Neural progenitor cell (in vitro differentiated cells): ENCODE measurements around the gene SLC25A22. TPM values are rescaled to one million over a fixed set of nuclear protein-coding genes. Genes with fewer than 3 reads are reported as not detected.

Experiments used
- DNase-seq: peaks from one replicate; pipeline ENCODE4 v3.0.0-alpha.2; 2016; ENCODE audit warnings: low spot score
- H2AFZ ChIP-seq: fragments of 200-600 bp; sonication (generic); replicated peaks from 2 replicates; pipeline ENCODE4 v1.6.1; 2016; ENCODE audit warnings: antibody characterized with exemption
- H3F3A ChIP-seq: fragments of 200-600 bp; sonication (generic); 2 replicates; pipeline ENCODE4 v1.6.1; 2016; ENCODE audit warnings: antibody characterized with exemption, low read depth
- H3K27ac ChIP-seq: fragments of 200-600 bp; sonication (generic); 2 replicates; pipeline ENCODE4 v1.5.1; 2016; ENCODE audit warnings: mild to moderate bottlenecking
- H3K27me3 ChIP-seq: fragments of 200-600 bp; sonication (generic); 2 replicates; pipeline ENCODE4 v1.6.1; 2016; ENCODE audit warnings: mild to moderate bottlenecking, moderate library complexity
- H3K36me3 ChIP-seq: fragments of 200-600 bp; sonication (generic); 2 replicates; pipeline ENCODE4 v1.5.1; 2016
- H3K4me1 ChIP-seq: fragments of 200-600 bp; sonication (generic); 2 replicates; pipeline ENCODE4 v1.6.1; 2016; ENCODE audit warnings: mixed run types
- H3K4me2 ChIP-seq: fragments of 200-600 bp; sonication (generic); 2 replicates; pipeline ENCODE4 v1.6.1; 2016
- H3K4me3 ChIP-seq: fragments of 200-600 bp; sonication (generic); 2 replicates; pipeline ENCODE4 v1.5.1; 2016
- H3K79me2 ChIP-seq: fragments of 200-600 bp; sonication (generic); 2 replicates; pipeline ENCODE4 v1.6.1; 2016; ENCODE audit warnings: low read depth
- H3K9ac ChIP-seq: fragments of 200-600 bp; sonication (generic); 2 replicates; pipeline ENCODE4 v1.6.1; 2016
- H3K9me3 ChIP-seq: fragments of 200-600 bp; sonication (generic); 2 replicates; pipeline ENCODE4 v1.5.1; 2016; ENCODE audit warnings: low read depth
- H4K20me1 ChIP-seq: fragments of 200-600 bp; sonication (generic); 2 replicates; pipeline ENCODE4 v1.6.1; 2016; ENCODE audit warnings: low read depth
- H3K27ac Mint-ChIP-seq: 3 replicates; pipeline ENCODE4 v1.8.0; 2021; ENCODE audit warnings: mixed read lengths
- H3K27me3 Mint-ChIP-seq: 2 replicates; pipeline ENCODE4 v1.8.0; 2022; ENCODE audit warnings: low read depth, mild to moderate bottlenecking, inconsistent platforms, moderate library complexity, mixed read lengths; ENCODE audit not compliant: insufficient read depth
- H3K36me3 Mint-ChIP-seq: 3 replicates; pipeline ENCODE4 v1.8.0; 2021; ENCODE audit warnings: mixed read lengths
- H3K4me1 Mint-ChIP-seq: 3 replicates; pipeline ENCODE4 v1.8.0; 2021; ENCODE audit warnings: mixed read lengths
- H3K4me3 Mint-ChIP-seq: 3 replicates; pipeline ENCODE4 v1.8.0; 2021; ENCODE audit warnings: mild to moderate bottlenecking, moderate library complexity, mixed read lengths
- H3K9me3 Mint-ChIP-seq: 3 replicates; pipeline ENCODE4 v1.8.0; 2020; ENCODE audit warnings: mixed read lengths
- EZH2 ChIP-seq: fragments of 200-600 bp; sonication (generic); IDR thresholded peaks from 2 replicates; pipeline ENCODE4 v1.6.1; 2017; ENCODE audit warnings: antibody characterized with exemption, mild to moderate bottlenecking, moderate library complexity
- EZH2phosphoT487 ChIP-seq: fragments of 200-600 bp; sonication (generic); IDR thresholded peaks from 2 replicates; pipeline ENCODE4 v1.6.1; 2017; ENCODE audit warnings: antibody characterized with exemption
- total RNA-seq: library from RNA; depleted of rRNA; stranded (reverse); fragments of >200 nt; gene quantifications from 2 replicates; pipeline ENCODE4 v1.2.3, GENCODE V29; 2015; ENCODE audit warnings: low replicate concordance
- TF ChIP-seq, protein P1 (sequence below): fragments of 200-600 bp; sonication (generic); IDR thresholded peaks from 2 replicates; pipeline ENCODE4 v1.5.1; 2017; ENCODE audit warnings: antibody characterized with exemption, mild to moderate bottlenecking

Gene SLC25A22
- total RNA-seq, 1 donor from 2014 or later, result 11.0 TPM

DNA sequence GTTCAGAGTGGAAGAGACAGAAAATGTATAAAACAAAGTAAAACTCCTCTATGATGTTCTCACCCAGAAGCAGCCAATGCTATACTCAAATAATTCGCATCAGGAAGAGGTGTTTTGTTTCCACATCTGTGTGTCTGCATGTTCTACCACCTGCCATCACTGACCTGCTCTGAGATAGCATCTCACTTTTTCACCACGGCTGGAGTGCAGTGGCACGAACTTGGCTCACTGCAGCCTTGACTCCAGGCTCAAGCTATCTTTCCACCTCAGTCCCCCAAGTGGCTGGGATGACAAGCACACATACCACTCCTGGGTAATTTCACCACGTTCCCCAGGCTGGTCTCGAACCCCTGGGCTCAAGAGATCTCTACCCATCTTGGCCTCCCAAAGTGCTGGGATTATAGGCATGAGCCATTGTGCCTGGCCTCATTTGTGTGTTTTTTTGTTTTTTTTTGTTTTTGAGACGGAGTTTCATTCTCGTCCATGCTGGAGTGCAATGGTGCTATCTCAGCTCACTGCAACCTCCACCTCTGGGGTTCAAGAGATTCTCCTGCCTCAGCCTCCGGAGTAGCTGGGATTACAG is 36.5 kb downstream of the SLC25A22 start:
- H3K4me3 ChIP-seq, result no peak overlapping the region
- H3K4me3 Mint-ChIP-seq, result peak overlapping the region; percentile 27
- H3K9me3 Mint-ChIP-seq, result no peaks in the 10 kb centered on the region
- H3K4me1 ChIP-seq, result no peaks in the 10 kb centered on the region
- DNase-seq, result no peak
- no peaks in the 10 kb centered on the region for H3K9me3 ChIP-seq
- no peaks in the 10 kb centered on the region for H3K79me2 ChIP-seq
- peaks cover 14% of the 10 kb centered on the region for H3K27me3 Mint-ChIP-seq
- H4K20me1 ChIP-seq, result peaks cover 26% of the 10 kb centered on the region
- H3K27ac ChIP-seq, result no peak overlapping the region
- H3K4me2 ChIP-seq, result no peak overlapping the region
- H3K4me1 Mint-ChIP-seq, result no peaks in the 10 kb centered on the region
- H3K36me3 ChIP-seq, result no peaks in the 10 kb centered on the region
- peak overlapping the region; percentile 66 for H3K27ac Mint-ChIP-seq
- H3F3A ChIP-seq, result peaks cover 31% of the 10 kb centered on the region
- no peak overlapping the region for H3K9ac ChIP-seq
- no peak for TF ChIP-seq EZH2phosphoT487
- no peak for TF ChIP-seq EZH2
- TF ChIP-seq, protein P1, sequence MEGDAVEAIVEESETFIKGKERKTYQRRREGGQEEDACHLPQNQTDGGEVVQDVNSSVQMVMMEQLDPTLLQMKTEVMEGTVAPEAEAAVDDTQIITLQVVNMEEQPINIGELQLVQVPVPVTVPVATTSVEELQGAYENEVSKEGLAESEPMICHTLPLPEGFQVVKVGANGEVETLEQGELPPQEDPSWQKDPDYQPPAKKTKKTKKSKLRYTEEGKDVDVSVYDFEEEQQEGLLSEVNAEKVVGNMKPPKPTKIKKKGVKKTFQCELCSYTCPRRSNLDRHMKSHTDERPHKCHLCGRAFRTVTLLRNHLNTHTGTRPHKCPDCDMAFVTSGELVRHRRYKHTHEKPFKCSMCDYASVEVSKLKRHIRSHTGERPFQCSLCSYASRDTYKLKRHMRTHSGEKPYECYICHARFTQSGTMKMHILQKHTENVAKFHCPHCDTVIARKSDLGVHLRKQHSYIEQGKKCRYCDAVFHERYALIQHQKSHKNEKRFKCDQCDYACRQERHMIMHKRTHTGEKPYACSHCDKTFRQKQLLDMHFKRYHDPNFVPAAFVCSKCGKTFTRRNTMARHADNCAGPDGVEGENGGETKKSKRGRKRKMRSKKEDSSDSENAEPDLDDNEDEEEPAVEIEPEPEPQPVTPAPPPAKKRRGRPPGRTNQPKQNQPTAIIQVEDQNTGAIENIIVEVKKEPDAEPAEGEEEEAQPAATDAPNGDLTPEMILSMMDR, result no peak
- peaks cover 15% of the 10 kb centered on the region for H3K36me3 Mint-ChIP-seq
- no peaks in the 10 kb centered on the region for H3K27me3 ChIP-seq
- H2AFZ ChIP-seq, result no peak overlapping the region

- no peaks in the 10 kb centered on the region for H3K79me2 ChIP-seq
- H3K27ac Mint-ChIP-seq, result no peak overlapping the region
- no peaks in the 10 kb centered on the region for H3K9me3 ChIP-seq
- TF ChIP-seq EZH2phosphoT487, result no peak
- no peak for TF ChIP-seq EZH2
- TF ChIP-seq, protein P1, result no peak
- H3K36me3 Mint-ChIP-seq, result peaks cover 12% of the 10 kb centered on the region
- peaks cover 31% of the 10 kb centered on the region for H3F3A ChIP-seq
- H3K4me2 ChIP-seq, result no peak overlapping the region
- H2AFZ ChIP-seq, result no peak overlapping the region
- no peaks in the 10 kb centered on the region for H3K36me3 ChIP-seq
- no peak overlapping the region for H3K4me3 ChIP-seq
- no peak overlapping the region for H3K27ac ChIP-seq
- no peaks in the 10 kb centered on the region for H3K27me3 ChIP-seq
- H3K4me1 ChIP-seq, result no peaks in the 10 kb centered on the region
- H3K27me3 Mint-ChIP-seq, result peaks cover 12% of the 10 kb centered on the region
- H3K9ac ChIP-seq, result no peak overlapping the region
- no peaks in the 10 kb centered on the region for H3K4me1 Mint-ChIP-seq
- DNase-seq, result no peak
- peaks cover 30% of the 10 kb centered on the region for H4K20me1 ChIP-seq
- H3K4me3 Mint-ChIP-seq, result no peak overlapping the region
- H3K9me3 Mint-ChIP-seq, result no peaks in the 10 kb centered on the region
Observed at GRCh38 chr11:760236-760635, 37.8 kb downstream of the SLC25A22 start.

- peak overlapping the region; percentile 60 for H3K4me3 Mint-ChIP-seq
- peaks cover 71% of the 10 kb centered on the region for H3K79me2 ChIP-seq
- peaks cover 16% of the 10 kb centered on the region for H3K4me1 Mint-ChIP-seq
Observed at GRCh38 chr11:749731-750130, 48.4 kb downstream of the SLC25A22 start.

More at GRCh38 chr11:749731-750130, 48.4 kb downstream of the SLC25A22 start:
- H3F3A ChIP-seq, result peaks cover 26% of the 10 kb centered on the region
- Mint-ChIP-seq H3K36me3 (no peaks in the 10 kb centered on the region), H3K27ac (no peak overlapping the region), H3K27me3 (no peaks in the 10 kb centered on the region), H3K9me3 (no peaks in the 10 kb centered on the region)
- H3K9ac ChIP-seq, result no peak overlapping the region
- DNase-seq, result no peak
- no peak overlapping the region for H2AFZ ChIP-seq
- H3K27ac ChIP-seq, result no peak overlapping the region
- peaks cover 11% of the 10 kb centered on the region for H3K4me1 ChIP-seq
- H3K36me3 ChIP-seq, result no peaks in the 10 kb centered on the region
- no peak for TF ChIP-seq EZH2
- TF ChIP-seq, protein P1, result no peak
- peaks cover 24% of the 10 kb centered on the region for H4K20me1 ChIP-seq
- H3K4me3 ChIP-seq, result no peak overlapping the region
- H3K9me3 ChIP-seq, result no peaks in the 10 kb centered on the region
- no peak overlapping the region for H3K4me2 ChIP-seq
- H3K27me3 ChIP-seq, result no peaks in the 10 kb centered on the region
